Fibroblast of skin of scalp (primary cell): Measurements from ENCODE around the gene TRIM36. TPM values are rescaled to one million over a fixed set of nuclear protein-coding genes. Genes with fewer than 3 reads are reported as not detected.

Experiments
- DNase-seq: peaks from one replicate; pipeline ENCODE4 v3.0.0-alpha.2; 2013
- polyA plus RNA-seq, 2 experiments: library from polyadenylated mRNA; unstranded; fragments of 120-200 nt; gene quantifications; one replicate each; pipeline ENCODE4 v1.2.1, GENCODE V29; 2013; ENCODE audit not compliant: insufficient read length in 2 of 2

Gene TRIM36, protein sequence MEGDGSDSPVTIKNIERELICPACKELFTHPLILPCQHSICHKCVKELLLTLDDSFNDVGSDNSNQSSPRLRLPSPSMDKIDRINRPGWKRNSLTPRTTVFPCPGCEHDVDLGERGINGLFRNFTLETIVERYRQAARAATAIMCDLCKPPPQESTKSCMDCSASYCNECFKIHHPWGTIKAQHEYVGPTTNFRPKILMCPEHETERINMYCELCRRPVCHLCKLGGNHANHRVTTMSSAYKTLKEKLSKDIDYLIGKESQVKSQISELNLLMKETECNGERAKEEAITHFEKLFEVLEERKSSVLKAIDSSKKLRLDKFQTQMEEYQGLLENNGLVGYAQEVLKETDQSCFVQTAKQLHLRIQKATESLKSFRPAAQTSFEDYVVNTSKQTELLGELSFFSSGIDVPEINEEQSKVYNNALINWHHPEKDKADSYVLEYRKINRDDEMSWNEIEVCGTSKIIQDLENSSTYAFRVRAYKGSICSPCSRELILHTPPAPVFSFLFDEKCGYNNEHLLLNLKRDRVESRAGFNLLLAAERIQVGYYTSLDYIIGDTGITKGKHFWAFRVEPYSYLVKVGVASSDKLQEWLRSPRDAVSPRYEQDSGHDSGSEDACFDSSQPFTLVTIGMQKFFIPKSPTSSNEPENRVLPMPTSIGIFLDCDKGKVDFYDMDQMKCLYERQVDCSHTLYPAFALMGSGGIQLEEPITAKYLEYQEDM
- 0.23 TPM for polyA plus RNA-seq (2013, experiment 1 of 2; ENCODE audit: insufficient read length)
- 0.32 TPM for polyA plus RNA-seq (2013, experiment 2 of 2; ENCODE audit: insufficient read length)

DNA sequence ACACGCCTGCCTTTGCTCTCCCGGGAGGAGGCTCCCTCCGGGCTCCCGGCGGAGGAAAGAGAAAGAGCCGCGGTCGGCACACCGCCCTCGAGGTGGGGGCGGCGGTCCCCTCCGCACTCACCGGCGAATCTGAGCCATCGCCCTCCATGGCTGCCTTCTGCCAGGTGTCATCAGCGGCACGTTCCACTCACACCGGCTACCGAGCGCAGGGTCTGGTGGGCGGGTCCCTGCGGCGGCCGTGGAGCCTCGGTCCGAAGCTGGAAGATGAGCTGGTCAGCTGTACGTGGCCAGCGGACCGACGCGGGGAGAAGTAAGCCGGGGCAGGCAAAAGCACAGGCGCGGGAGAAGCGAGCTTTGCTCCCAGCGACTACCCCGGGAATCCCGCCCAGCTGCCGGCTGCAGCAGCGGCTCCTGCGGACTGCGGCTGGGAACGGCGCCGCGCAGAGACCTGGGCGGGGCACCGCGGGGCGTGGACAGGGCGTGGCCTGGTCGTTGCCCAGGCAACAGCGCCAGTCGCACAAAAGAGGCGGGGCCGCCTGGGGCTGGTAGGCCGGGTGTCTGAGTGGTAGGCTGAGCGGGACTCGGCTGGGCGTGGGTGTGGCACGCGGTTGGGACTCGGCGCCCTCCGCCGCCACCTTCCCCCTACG, at the start of gene TRIM36:
Gene TRIM36 (minus strand): TSS at position 422 of the 647 bp plus-strand sequence. CDS start 274 bp downstream, at position 148.
- peak; percentile 86 for DNase-seq

DNA sequence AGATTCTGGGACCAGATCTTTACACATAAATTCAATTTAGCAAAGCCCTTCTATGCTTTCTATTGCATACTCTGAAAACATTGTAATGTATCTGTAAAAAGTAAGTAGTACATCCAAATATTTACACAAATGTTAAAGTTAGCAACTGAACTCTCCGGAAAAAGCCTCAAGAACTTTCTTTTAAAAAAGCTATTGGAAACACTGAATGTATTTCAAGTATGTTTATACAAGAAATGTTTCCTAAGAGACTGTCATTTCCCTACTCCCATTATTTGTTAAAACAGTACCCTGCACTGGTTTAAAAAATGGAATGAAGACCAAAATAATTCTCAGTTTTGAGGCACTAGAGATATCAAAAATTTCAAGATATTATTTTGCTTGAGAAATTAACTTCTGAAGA, 44.8 kb upstream of the TRIM36 start:
- peak; percentile 6 for DNase-seq

DNA sequence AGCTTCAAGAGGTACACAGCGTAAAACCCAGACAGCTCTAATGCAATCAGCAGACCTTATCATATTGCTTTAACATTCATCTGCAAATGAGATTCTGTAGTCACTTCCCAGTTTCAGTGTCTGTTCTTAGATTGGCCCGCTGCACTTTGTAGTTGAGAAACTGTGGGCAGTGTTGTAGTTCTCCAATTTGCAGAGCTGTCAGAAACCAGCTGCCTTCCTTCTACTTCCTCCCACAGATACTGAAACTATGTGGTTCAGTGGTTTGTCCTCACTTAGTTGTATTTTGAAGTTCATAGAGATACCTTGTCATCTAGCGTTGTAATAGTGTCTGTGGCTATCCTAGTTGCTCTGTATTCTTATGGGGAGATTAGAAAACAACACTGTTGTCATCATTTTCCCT, 39.6 kb upstream of the TRIM36 start:
- no peak for DNase-seq

DNA sequence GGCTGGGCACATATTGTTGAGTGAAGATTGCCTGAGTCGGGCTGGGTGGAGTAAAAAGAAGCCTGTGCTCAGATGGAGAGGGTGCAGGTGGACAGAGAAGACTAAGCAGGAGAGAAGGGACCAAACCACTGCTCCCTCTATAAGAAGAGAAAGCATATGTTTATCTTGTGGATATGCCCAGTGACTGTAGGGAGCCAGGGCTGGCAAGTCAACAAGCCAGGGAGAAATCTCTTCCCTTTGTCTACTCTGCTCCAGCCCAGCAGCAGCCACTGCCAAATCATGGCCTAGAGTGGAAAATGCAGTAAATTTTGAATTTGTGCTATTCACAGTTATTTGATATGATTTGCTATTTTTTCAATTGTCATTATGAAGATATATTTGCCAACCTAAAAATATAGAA, 33.2 kb upstream of the TRIM36 start:
- no peak for DNase-seq

DNA sequence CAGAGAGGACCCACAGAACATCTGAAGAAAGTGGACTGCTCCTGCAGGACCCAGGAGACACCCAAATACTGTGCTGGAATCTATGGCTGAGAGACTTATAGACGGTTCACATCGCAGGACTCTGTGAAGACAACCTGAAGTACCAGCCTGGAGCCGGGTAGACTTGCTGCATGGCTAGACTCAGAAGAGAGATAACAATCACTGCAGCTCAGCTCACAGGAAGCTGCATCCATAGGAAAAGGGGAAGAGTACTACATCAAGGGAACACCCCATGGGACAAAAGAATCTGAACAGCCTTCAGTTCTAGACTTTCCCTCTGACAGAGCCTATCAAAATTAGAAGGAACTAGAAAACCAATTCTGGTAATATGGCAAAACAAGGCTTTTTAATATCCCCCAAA, 26.5 kb upstream of the TRIM36 start:
- no peak for DNase-seq

DNA sequence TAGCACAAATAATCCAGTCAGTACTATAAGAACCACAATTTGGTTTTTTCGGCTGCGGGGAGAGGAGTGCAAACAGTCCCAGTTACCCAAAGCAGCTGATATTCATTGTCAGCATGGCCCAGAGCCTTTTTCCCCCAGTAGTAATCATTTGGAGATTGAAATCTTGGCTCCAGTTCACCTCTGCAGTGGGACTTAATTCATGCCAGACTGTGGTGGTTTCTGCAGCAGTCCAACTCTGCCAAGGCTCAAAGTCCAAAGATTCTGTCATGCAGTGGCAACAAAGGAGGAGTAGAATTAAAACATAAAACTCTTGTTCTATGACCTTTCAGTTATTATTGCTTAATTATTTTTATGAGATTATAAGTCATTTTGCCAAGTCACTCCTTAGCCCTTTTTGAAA, 25.0 kb upstream of the TRIM36 start:
- DNase-seq, result peak; percentile 22

DNA sequence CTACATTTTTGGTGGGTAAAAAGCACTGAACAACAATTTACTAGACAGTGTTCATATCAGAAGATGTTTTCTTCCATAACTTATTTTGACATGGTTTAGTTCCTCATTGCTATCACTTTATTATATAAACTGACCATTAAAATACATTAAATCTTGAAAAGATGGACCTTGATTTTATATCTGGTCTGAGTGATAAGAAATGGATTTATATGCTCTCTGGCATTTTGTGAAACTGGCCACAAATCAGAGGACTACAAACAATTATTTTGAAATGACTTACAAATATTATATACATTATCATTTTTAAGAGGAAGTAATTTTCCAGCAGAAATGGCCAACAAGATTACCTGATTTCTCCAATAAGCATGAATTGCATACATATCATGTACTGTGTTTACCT, 23.6 kb upstream of the TRIM36 start:
- DNase-seq, result no peak

DNA sequence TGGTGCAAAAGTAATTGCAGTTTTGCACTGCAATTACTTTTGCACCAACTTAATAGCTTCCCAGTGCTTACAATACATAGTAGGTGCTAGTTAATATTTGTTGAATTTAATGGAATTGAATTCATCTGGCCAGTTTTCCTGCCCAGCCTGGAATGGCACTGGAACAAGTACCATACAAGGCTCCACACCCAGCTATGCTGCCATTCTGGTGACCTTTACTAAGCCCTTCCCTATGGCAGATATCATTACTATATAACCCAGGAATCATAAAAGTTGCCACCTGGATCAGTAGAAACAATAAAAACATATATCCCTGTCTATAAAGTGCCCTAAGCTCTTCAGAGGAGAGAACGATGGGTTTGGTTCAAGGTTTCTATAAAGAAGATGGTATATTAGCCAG, 22.4 kb upstream of the TRIM36 start:
- DNase-seq, result no peak

DNA sequence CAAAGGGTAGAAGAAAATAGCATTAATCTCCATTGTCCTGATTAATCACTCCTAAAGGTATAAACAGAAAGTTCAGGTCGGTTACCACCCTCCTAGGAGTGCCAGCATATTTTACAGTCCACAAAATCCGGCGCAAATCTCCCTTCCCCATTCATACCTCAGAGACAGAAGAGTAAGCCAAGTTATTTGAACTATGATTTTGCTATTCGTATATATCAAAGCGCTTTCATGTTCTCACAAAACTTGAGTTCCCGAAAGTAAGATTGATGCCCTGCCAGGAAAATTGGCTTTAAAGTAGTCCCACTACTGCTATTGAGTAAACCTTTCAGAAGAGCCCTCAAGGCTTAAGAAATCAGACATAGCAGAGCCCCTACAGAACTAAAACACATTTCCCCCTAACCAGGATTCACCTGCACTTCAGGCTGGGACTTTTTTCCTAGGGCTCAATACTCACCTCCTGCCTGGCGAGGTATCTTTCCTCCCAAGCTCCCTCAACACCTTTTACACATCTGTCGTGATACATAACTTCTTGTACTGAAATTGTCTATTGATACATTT, 21.8 kb upstream of the TRIM36 start:
- no peak for DNase-seq

DNA sequence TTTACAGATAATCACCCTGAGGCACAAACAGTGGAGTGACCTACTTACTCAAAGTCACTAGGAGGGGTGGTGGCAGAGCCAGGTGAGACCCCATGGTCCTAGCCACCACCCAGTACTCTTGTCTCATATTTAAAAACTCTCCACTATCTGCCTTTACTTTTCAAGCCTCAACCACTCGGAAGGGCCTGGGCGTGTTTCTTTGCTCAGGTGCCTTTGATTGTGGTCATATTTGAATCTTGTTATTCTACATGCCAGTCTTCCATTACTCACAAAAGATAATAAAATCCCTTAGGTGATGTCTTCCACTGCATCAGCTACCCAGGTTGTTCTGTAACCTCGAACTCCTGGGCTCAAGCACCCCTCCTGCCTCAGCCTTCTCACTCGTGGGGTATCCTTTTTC, 20.7 kb upstream of the TRIM36 start:
- no peak for DNase-seq

DNA sequence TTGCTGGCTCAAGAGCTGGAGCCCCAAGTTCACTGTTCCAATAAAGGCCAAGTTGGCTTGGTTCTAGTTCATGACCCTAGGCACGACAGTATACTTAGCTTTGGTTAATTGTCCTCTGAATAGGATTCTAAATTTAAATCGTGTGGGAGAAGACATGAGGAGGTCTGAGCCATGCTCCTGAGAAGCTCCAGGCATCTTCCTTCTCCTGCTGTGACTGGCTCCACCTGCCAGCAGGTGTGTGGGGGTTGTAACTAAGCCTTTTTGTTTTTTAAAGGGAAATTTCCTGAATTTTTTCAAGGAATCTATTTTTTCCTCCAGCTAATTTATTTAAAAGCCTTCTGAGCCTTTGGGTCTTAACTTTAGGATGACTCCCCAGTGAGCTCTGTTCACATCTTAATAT, 20.2 kb upstream of the TRIM36 start:
- no peak for DNase-seq

DNA sequence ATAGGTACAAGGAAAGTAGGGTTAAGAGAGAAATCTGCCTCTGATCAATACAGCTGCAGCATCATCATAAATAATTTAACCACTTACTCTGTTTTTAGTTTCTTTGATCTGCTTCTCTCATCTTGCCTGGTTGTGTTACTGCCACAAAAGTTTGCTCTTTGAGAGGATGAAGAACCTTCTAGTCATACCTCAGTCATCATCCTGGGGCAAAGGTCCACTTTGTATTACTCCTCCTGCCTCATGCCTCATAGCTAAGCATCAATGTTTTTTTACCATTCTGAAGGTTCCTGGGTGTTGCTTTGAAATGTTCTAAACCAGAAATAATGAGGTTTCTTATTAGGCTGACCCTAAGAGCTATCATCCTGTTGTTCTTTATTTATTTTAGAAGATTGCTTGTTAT, 17.1 kb upstream of the TRIM36 start:
- no peak for DNase-seq

DNA sequence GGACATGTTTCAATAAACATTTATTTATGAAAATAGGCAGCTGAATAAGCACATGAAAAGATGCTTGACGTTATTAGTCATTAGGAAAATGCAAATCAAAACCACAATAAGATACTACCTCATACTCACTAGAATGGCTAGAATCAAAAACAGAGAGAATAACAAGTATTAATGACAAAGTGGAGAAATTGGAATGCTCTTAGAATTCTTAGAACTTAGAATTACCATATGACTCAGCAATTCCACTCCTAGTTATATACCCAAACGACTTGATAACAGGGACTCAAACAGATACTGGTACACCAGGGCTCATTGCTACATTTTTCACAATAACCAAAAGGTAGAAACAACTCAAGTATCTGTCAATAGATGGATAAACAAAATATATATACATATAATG, 15.1 kb upstream of the TRIM36 start:
- peak; percentile 20 for DNase-seq

DNA sequence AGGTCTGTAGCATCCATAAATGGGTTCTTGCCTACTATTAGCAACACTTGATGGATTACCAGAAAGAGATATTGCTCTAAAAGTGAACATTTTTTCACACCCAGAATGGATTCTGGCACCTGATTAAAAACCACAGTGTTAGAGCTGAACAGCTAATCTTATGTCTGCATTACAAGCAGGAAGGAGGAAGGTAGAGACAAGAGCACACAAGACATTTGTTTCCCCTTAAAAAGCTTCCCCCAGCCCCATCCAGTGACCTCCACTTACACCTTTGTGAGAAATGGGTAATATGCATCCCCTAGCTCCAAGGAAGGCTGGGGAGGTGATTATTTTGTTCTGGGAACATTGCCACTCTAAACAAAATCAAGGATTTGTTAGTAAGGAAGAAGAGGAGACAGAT, 12.0 kb upstream of the TRIM36 start:
- DNase-seq, result no peak

DNA sequence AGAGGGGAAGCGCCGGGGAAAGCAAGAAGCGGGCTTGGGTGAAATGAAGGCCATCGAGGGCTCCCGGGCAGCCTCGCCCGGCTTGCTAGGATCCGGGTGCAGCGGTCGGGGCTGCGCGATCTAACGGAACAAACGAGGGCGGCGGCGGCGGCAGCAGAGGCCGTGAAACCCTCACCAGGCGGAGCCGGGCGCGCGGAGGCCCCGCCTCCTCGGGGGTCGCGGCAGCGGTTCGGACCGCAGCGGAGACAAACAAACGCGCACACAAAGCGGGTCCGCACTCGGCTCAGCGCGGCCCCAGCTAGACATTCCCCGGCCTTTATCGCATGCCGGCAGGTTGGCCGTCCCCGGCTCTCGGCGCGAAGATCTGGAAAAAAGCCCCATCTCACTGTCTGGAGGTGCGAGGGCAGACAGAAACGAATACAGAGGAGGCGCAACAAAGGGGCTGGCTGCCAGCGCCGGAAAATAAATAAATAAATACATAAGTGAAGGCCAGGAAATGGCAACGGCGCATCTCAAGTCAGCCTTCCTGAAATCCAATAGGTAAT, 10.5 kb upstream of the TRIM36 start:
- peak; percentile 16 for DNase-seq

DNA sequence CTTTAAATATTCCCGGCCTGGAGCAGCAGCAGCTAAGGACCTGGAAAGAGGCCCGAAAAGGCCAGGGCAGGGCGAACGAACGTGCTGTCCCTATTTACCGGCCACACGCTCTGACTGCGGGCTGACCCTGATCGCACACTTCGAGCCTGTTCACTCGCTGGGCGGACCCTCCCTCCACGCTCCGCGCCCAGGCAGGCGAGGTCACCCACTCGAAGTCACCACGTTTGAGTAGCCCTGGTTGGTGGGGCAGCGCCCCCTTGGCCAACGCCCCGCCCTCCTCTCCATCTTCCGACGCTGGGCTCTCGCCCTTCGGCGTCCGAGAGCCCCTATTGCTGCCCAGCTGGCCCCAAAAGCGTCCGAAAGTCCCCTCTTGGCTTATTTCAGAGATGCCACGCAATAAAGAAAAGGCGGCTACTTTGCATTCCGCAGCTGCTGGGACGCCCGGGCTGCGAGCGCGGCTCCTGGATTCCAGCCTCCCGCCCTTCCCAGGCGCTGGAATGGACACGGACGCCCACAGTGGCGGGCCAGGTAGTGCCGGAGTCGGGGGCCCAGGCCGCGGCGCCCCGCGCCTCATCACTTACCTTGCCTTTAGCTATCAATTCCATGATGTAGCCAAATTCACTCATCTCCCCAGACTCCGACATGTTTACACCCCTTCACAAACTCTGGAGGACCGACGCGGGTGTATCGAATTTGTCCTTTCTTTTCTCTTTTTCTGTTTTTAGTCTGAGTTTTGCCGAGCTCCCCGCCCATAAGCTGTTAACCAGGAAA, 9.9 kb upstream of the TRIM36 start:
- no peak for DNase-seq

DNA sequence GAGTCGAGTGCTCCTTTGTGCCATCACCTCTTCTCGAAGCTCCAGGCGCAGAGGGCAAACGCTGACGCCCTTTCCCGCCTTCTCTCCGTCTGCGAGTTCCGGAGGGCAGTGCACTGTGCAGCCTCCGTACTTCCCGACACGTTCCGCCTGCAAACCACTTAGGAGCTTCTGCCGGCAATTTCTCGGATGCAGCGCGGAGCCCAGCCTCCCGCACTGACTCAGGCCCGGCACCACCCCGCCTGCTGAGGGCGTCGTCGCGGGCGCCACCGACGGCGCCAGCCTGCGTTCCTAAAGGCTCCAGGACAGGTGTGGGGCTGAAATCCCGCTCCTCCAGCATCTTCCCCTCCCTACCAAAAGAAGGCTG, 9.3 kb upstream of the TRIM36 start:
- DNase-seq, result no peak

DNA sequence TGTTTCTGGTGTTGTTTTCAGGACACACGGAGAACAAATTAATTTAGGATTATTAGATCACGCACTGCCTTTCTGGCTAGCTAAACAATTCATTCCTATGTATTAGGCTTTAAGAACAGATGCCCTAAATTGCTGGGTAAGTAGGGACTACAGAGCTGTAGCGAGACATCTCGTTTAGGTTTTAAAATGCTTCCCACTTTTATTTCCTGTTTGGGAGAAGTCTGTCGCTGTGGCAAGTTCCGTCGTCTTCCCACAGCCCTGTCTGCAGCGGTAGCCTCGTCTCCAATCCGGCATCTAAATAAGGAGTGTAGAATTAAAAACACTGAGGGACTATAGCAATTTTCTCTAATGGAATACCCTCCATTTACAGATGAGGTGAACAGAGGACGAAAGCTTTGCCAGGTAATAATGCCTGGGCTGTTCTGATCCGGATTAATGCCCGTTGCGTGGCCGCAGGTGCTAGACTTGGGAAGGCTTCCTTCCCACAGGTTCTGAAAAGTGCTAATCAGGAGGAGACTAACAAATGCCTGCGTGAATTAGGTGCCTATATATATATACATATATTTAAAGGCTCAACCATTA, 1.3 kb upstream of the TRIM36 start:
- DNase-seq, result no peak

DNA sequence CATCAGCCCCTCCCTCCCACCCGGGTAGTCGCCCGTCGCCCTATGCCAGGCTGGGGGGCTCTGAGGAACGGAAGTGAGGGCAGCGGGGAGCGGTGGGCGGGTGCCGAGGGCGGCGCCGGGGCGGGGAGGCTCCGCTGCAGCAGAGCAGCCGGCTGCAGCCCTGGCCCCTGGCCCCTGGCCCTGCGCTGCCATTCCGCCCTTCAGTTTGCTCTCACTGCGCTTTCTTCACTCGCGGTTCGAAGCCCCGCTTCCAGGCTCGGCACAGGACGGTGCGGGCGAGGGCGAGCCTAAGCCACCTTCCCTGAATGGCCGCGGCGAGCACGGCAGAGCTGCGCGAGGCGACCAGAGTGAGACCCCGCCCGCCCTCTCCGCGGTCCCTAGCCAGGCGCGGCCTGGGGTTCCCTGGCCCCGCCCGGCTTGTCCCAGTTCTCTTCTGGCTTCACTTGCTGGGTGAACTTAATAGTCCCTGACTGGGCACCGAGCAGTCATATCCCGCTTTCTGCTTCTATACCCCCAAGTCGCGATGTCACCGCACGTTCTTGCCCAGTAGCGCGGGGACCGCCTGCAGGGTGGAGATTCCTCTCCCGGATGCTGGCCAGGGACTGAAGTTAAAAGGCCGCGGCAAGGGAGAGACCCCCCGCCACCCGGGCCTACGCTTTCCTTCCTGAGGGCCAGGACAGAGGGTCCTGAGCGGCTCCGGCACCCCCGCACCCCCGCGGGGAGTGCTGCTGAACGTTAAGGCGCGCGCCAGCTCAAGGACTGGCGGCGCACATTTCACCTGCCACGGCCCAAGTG, 623 bp upstream of the TRIM36 start:
- peak; percentile 2 for DNase-seq

DNA sequence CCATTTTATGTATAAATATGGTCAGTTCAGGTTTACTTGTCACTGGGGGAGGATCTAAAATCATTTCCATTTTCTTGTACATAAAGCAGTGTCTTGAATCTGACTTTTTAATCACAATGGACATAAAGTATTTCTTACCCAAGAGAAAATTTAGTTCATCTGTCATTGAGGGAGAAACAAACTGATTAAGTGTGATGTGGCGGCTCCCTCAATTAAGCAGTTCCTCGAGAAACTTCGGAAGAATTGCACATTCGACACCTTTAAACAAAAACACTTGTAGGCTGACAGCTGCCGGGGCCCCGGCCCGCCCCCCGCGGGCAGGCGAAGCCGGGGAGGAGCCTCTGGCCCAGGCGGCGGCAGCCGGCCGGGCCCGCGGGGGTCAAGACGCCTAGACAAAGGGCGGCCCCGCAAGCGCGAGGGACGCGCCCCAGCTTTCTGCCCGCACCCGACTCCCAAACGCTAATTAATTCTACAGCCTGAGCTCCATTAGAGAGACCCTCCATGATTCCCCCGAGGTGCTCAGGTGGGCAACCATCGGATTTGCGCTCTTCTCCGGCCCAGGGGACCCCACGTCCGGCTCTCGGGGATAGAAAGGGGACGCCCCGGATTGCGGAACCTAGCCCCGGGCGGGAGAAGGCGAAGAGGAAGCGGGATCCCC, 750 bp downstream of the TRIM36 start:
- no peak for DNase-seq
